HepG2 (cell line): ENCODE results near the gene NRL. TPM values are rescaled to one million over a fixed set of nuclear protein-coding genes. Genes with fewer than 3 reads are reported as not detected.

ENCODE experiments used
- ATF1 ChIP-seq: IDR thresholded peaks from 2 replicates; pipeline ENCODE4 v1.6.1; 2016; ENCODE audit warnings: mild to moderate bottlenecking, control low read depth
- ERF ChIP-seq: IDR thresholded peaks from 2 replicates; pipeline ENCODE4 v1.6.1; 2018; ENCODE audit warnings: missing biosample characterization, missing genetic modification reagents
- HHEX ChIP-seq: IDR thresholded peaks from 2 replicates; pipeline ENCODE4 v1.6.1; 2016; ENCODE audit warnings: control low read depth
- MAX ChIP-seq: IDR thresholded peaks from 2 replicates; pipeline ENCODE4 v1.6.1; 2012; ENCODE audit warnings: inconsistent platforms
- MLXIP ChIP-seq: sonication (generic); formaldehyde crosslinking; IDR thresholded peaks from 2 replicates; pipeline ENCODE4 v1.9.0; 2021; ENCODE audit warnings: missing genetic modification reagents, borderline replicate concordance
- NFAT5 ChIP-seq: sonication (generic); formaldehyde crosslinking; IDR thresholded peaks from 2 replicates; pipeline ENCODE4 v1.4.0; 2020; ENCODE audit warnings: missing genetic modification reagents
- NKX3-1 ChIP-seq: sonication (generic); formaldehyde crosslinking; IDR thresholded peaks from 2 replicates; pipeline ENCODE4 v1.5.0; 2020; ENCODE audit warnings: missing genetic modification reagents
- PCBP2 ChIP-seq: fragments of 200-400 bp; formaldehyde crosslinking; optimal IDR thresholded peaks from 2 replicates; pipeline ENCODE3; 2018; ENCODE audit warnings: low read length, low read depth; ENCODE audit not compliant: poor library complexity, severe bottlenecking
- PHF20 ChIP-seq: sonication (generic); formaldehyde crosslinking; IDR thresholded peaks from 2 replicates; pipeline ENCODE4 v1.5.0; 2020; ENCODE audit warnings: mild to moderate bottlenecking, missing genetic modification reagents
- RELA ChIP-seq: sonication (generic); formaldehyde crosslinking; IDR thresholded peaks from 2 replicates; pipeline ENCODE4 v1.4.0; 2020; ENCODE audit warnings: missing genetic modification reagents
- SATB2 ChIP-seq: sonication (generic); formaldehyde crosslinking; IDR thresholded peaks from 2 replicates; pipeline ENCODE4 v1.5.0; 2020; ENCODE audit warnings: missing genetic modification reagents
- SRF ChIP-seq: IDR thresholded peaks from 2 replicates; pipeline ENCODE4 v1.6.1; 2011; ENCODE audit warnings: mild to moderate bottlenecking, low read depth, low read length, moderate library complexity
- ZFP36L1 ChIP-seq: sonication (generic); formaldehyde crosslinking; IDR thresholded peaks from 2 replicates; pipeline ENCODE4 v1.8.0; 2022; ENCODE audit warnings: mild to moderate bottlenecking, missing genetic modification reagents, moderate library complexity
- ZNF484 ChIP-seq: sonication (generic); formaldehyde crosslinking; IDR thresholded peaks from 2 replicates; pipeline ENCODE4 v1.5.1; 2020; ENCODE audit warnings: mild to moderate bottlenecking, low read depth, missing genetic modification reagents, borderline replicate concordance
- ZNF512B ChIP-seq: sonication (generic); formaldehyde crosslinking; IDR thresholded peaks from 2 replicates; pipeline ENCODE4 v1.5.1; 2020; ENCODE audit warnings: missing genetic modification reagents, mild to moderate bottlenecking, borderline replicate concordance
- ZNF547 ChIP-seq: sonication (generic); formaldehyde crosslinking; IDR thresholded peaks from 2 replicates; pipeline ENCODE4 v1.5.1; 2020; ENCODE audit warnings: mild to moderate bottlenecking, missing genetic modification reagents
- ZNF672 ChIP-seq: sonication (generic); formaldehyde crosslinking; IDR thresholded peaks from 2 replicates; pipeline ENCODE4 v1.8.1; 2022; ENCODE audit warnings: missing genetic modification reagents
- ZNF841 ChIP-seq: sonication (generic); formaldehyde crosslinking; IDR thresholded peaks from 2 replicates; pipeline ENCODE4 v1.8.1; 2023; ENCODE audit warnings: missing genetic modification reagents, borderline replicate concordance
- polyA plus RNA-seq, 8 experiments: library from polyadenylated mRNA; depleted of rRNA in 3 of 8; stranded (reverse) in 7 of 8; unstranded in 1 of 8; fragments of >200 nt; fragmentation: Illumina TruSeq in 4 of 8; extraction: Trizol in 4 of 8; gene quantifications; 2 replicates each; pipeline versions ENCODE4 v1.2.1 to v1.2.3, GENCODE V29; 2011 to 2016; ENCODE audit warnings: low read depth in 4 of 8, missing spikeins in 1 of 8, mixed read lengths in 1 of 8; ENCODE audit not compliant: insufficient read depth in 1 of 8
- total RNA-seq, 5 experiments: library from RNA; depleted of rRNA; stranded (reverse); fragments of >200 nt; fragmentation: Illumina TruSeq; extraction: Trizol; gene quantifications; 2 replicates each; pipeline ENCODE4 v1.2.3, GENCODE V29; 2016; ENCODE audit warnings: low read depth in 1 of 5

Gene NRL
- total and polyA plus RNA-seq, 2 of the 13 experiments (the other 11 are each of a cell fraction or from before 2014, with no cell fraction given) = 2.5 to 4.7 TPM

- TF ChIP-seq NFAT5 (CRISPR knock-in tag) (peak; percentile 95), ERF (CRISPR knock-in tag) (peak; percentile 97), NKX3-1 (peak; percentile 2; the same call in 1 of the 2 replicates), ZNF512B (CRISPR knock-in tag) (peak; percentile 99), MAX (no peak), ZNF841 (CRISPR knock-in tag) (no peak), PCBP2 (no peak), HHEX (CRISPR knock-in tag) (no peak), ZNF547 (CRISPR knock-in tag) (peak; percentile 95; the same call in 1 of the 2 replicates), ZNF672 (no peak), RELA (CRISPR knock-in tag) (peak; percentile 84), ATF1 (CRISPR knock-in tag) (no peak), MLXIP (peak; percentile 33), SRF (peak; percentile 39; the same call in 1 of the 2 replicates), SATB2 (CRISPR knock-in tag) (peak; percentile 84; the same call in 1 of the 2 replicates), ZFP36L1 (CRISPR knock-in tag) (peak; percentile 94; the same call in 1 of the 2 replicates), ZNF484 (CRISPR knock-in tag) (no peak; the same call in 1 of the 2 replicates), PHF20 (no peak)
Observed at GRCh38 chr14:24141097-24141880, 26.5 kb upstream of the NRL start, which contains the start of gene EMC9 (continued).
